ENCODE results near the gene AFG3L2. TPM values are rescaled to one million over a fixed set of nuclear protein-coding genes. Genes with fewer than 3 reads are reported as not detected.
A peak's percentile ranks its signal among the peaks of the same experiment; 100 is the strongest.

AFG3L2 gene
- total and polyA plus RNA-seq, 9 of the 15 experiments (the other 6 are each of a cell fraction or from before 2014, with no cell fraction given), result 24.1 to 109 (median 84.0) TPM

- TF ChIP-seq BCOR (IDR thresholded peaks at IDR 0.05) (0 out of 2 replicates have a peak, but pooled peaks have one; percentile 34), CBX3 (IDR thresholded peaks at IDR 0.05; ENCODE audit: borderline replicate concordance in 1 of 2, low read length in 2 of 2) (no peak), LEF1 (IDR thresholded peaks at IDR 0.05) (peak; percentile 52; the same call in 1 of the 2 replicates), SMARCA5 (IDR thresholded peaks at IDR 0.05) (no peak), NR0B1 (IDR thresholded peaks at IDR 0.05; ENCODE audit: partially characterized antibody) (no peak), ZBTB34 (CRISPR knock-in tag; IDR thresholded peaks at IDR 0.05) (no peak), ZNF174 (CRISPR knock-in tag; IDR thresholded peaks at IDR 0.05) (no peak), NFE2L1 (tag; IDR thresholded peaks at IDR 0.05; ENCODE audit: borderline replicate concordance, low read depth) (no peak), ZBTB26 (CRISPR knock-in tag; IDR thresholded peaks at IDR 0.05) (no peak), THRA (IDR thresholded peaks at IDR 0.05) (no peak), MNT (conservative IDR thresholded peaks at IDR 0.05) (no peak), THAP12 (CRISPR knock-in tag; IDR thresholded peaks at IDR 0.05) (no peak), MLLT1 (IDR thresholded peaks at IDR 0.05) (no peak), ZBTB33 (CRISPR knock-in tag; IDR thresholded peaks at IDR 0.05) (no peak), NCOA4 (IDR thresholded peaks at IDR 0.05; ENCODE audit: partially characterized antibody) (no peak)
These were observed 17.5 kb downstream of the AFG3L2 start (continued) for GRCh38 chr18:12359515-12359927.
